CD14-positive monocyte (primary cell): Measurements from ENCODE around the gene PDLIM4. TPM values are rescaled to one million over a fixed set of nuclear protein-coding genes. Genes with fewer than 3 reads are reported as not detected.

Experiments used
- DNase-seq, 3 donors: peaks; one replicate each; pipeline ENCODE4 v3.0.0-alpha.2; 2011 to 2022
- H2AFZ ChIP-seq: 2 replicates; pipeline ENCODE4 v1.6.0; 2012; ENCODE audit warnings: mild to moderate bottlenecking, low read depth, low read length, inconsistent platforms; ENCODE audit not compliant: insufficient read depth, poor library complexity, severe bottlenecking
- H3K27ac ChIP-seq, 2 donors: 1 replicate in 1 of 2; 2 replicates in 1 of 2; pipeline ENCODE4 v1.5.1; 2012 to 2013; ENCODE audit warnings: low read length in 2 of 2, control low read depth in 1 of 2, inconsistent platforms in 1 of 2, low read depth in 1 of 2, mild to moderate bottlenecking in 1 of 2
- H3K27me3 ChIP-seq, 2 donors: one replicate each; pipeline versions ENCODE4 v1.6.0 to v1.6.1; 2011 to 2013; ENCODE audit warnings: low read length in 2 of 2; ENCODE audit not compliant: control insufficient read depth in 2 of 2, insufficient read depth in 2 of 2
- H3K36me3 ChIP-seq, 2 donors: replicated peaks in 1 of 2; 1 replicate in 1 of 2; 2 replicates in 1 of 2; pipeline versions ENCODE4 v1.5.1 to v1.6.1; 2012 to 2013; ENCODE audit warnings: low read length in 2 of 2, control low read depth in 1 of 2, inconsistent platforms in 1 of 2, mild to moderate bottlenecking in 1 of 2; ENCODE audit not compliant: insufficient read depth in 2 of 2, control insufficient read depth in 1 of 2
- H3K4me1 ChIP-seq, 2 donors: 1 replicate in 1 of 2; 2 replicates in 1 of 2; pipeline versions ENCODE4 v1.5.1 to v1.6.1; 2012 to 2013; ENCODE audit warnings: low read length in 2 of 2, control low read depth in 1 of 2, inconsistent platforms in 1 of 2, mild to moderate bottlenecking in 1 of 2, moderate library complexity in 1 of 2; ENCODE audit not compliant: insufficient read depth in 2 of 2, control insufficient read depth in 1 of 2
- H3K4me2 ChIP-seq: replicated peaks from 2 replicates; pipeline ENCODE3; 2012; ENCODE audit warnings: low read length, moderate library complexity, mild to moderate bottlenecking; ENCODE audit not compliant: poor library complexity, severe bottlenecking; ENCODE audit errors: extremely low read depth
- H3K4me3 ChIP-seq, 3 experiments: fragments of 200-600 bp in 1 of 3; sonication (generic) in 1 of 3; replicated peaks in 1 of 3; 1 replicate in 2 of 3; 2 replicates in 1 of 3; pipeline ENCODE4 v1.5.1; 2011 to 2013; ENCODE audit warnings: low read length in 3 of 3, mild to moderate bottlenecking in 3 of 3, control low read depth in 2 of 3, low read depth in 2 of 3, inconsistent platforms in 1 of 3, moderate library complexity in 1 of 3
- H3K79me2 ChIP-seq: 2 replicates; pipeline ENCODE4 v1.6.0; 2012; ENCODE audit warnings: mild to moderate bottlenecking, control low read depth, inconsistent platforms, low read length, moderate library complexity; ENCODE audit not compliant: insufficient read depth
- H3K9ac ChIP-seq: 2 replicates; pipeline ENCODE4 v1.6.0; 2017; ENCODE audit warnings: low read length, mild to moderate bottlenecking; ENCODE audit not compliant: insufficient read depth, poor library complexity, severe bottlenecking
- H3K9me3 ChIP-seq, 2 donors: replicated peaks in 1 of 2; 1 replicate in 1 of 2; 2 replicates in 1 of 2; pipeline versions ENCODE4 v1.5.1 to v1.6.1; 2012 to 2013; ENCODE audit warnings: low read length in 2 of 2, control low read depth in 1 of 2; ENCODE audit not compliant: control insufficient read depth in 1 of 2, insufficient read depth in 1 of 2
- H4K20me1 ChIP-seq: 2 replicates; pipeline ENCODE4 v1.6.0; 2012; ENCODE audit warnings: mild to moderate bottlenecking, low read length, control low read depth, moderate library complexity; ENCODE audit not compliant: insufficient read depth
- H3K27ac Mint-ChIP-seq, 7 donors: one replicate each; pipeline ENCODE4 v1.8.0; 2020; ENCODE audit warnings: mild to moderate bottlenecking in 7 of 7, mixed read lengths in 7 of 7, moderate library complexity in 6 of 7, inconsistent platforms in 2 of 7
- H3K27me3 Mint-ChIP-seq, 3 donors: one replicate each; pipeline ENCODE4 v1.8.0; 2021 to 2022; ENCODE audit warnings: low read depth in 3 of 3, mild to moderate bottlenecking in 3 of 3, mixed read lengths in 3 of 3, moderate library complexity in 3 of 3, inconsistent platforms in 1 of 3
- H3K36me3 Mint-ChIP-seq, 2 donors: one replicate each; pipeline ENCODE4 v1.8.0; 2020; ENCODE audit warnings: mixed read lengths in 2 of 2, inconsistent platforms in 1 of 2, mild to moderate bottlenecking in 1 of 2
- H3K4me1 Mint-ChIP-seq: one replicate; pipeline ENCODE4 v1.8.0; 2020; ENCODE audit warnings: mild to moderate bottlenecking, mixed read lengths
- H3K4me3 Mint-ChIP-seq, 2 donors: one replicate each; pipeline ENCODE4 v1.8.0; 2020; ENCODE audit warnings: mild to moderate bottlenecking in 2 of 2, mixed read lengths in 2 of 2, moderate library complexity in 1 of 2
- H3K9me3 Mint-ChIP-seq, 7 donors: one replicate each; pipeline ENCODE4 v1.8.0; 2020 to 2022; ENCODE audit warnings: mixed read lengths in 7 of 7, mild to moderate bottlenecking in 6 of 7, moderate library complexity in 6 of 7, inconsistent platforms in 2 of 7
- WGBS: methylation state at CpG from one replicate; pipeline ENCODE4 v1.1.5; 2013; ENCODE audit warnings: missing lambda C conversion rate; ENCODE audit not compliant: insufficient coverage; 5-methylcytosine and 5-hydroxymethylcytosine counted together
- intact Hi-C, 2 donors: fragments of 100-400 bp; cut with micrococcal nuclease; formaldehyde crosslinking; loops; one replicate each; pipeline versions ENCODE4 v1.15.0 to v1.15.1; 2023
- polyA plus RNA-seq, 3 donors: library from polyadenylated mRNA; depleted of rRNA in 1 of 3; unstranded in 2 of 3; stranded (reverse) in 1 of 3; fragments of 300-500 nt in 2 of 3; fragments of >200 nt in 1 of 3; fragmentation: Illumina TruSeq in 2 of 3; gene quantifications; 1 replicate in 2 of 3; 2 replicates in 1 of 3; pipeline ENCODE4 v1.2.3, GENCODE V29; 2012 to 2021
- TF ChIP-seq, protein P1 (sequence below): fragments of 200-600 bp; IDR thresholded peaks from one replicate; pipeline ENCODE4 v1.8.0; 2022; ENCODE audit warnings: antibody characterized with exemption, mild to moderate bottlenecking

PDLIM4 gene
- polyA plus RNA-seq, 3 donors: not detected

DNA sequence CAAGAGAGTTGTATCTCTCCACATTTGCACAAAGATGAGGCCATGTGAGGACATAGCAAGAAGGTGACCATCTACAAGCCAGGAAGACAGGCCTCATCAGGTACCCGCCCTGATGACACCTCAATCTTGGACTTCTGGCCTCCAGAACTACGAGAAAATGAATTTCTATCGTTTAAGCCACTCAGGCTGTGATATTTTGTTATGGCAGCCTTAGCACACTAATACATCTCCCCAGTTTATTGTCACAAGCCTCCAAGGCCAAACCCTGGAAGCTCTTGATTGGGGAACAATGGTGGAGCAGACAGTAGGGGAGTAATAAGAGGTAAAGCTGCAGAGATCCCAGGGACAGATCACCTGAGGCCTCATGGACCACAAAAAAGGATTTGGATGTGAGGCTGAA, 22.2 kb upstream of the PDLIM4 start:
- no peak for DNase-seq
- TF ChIP-seq, protein P1, sequence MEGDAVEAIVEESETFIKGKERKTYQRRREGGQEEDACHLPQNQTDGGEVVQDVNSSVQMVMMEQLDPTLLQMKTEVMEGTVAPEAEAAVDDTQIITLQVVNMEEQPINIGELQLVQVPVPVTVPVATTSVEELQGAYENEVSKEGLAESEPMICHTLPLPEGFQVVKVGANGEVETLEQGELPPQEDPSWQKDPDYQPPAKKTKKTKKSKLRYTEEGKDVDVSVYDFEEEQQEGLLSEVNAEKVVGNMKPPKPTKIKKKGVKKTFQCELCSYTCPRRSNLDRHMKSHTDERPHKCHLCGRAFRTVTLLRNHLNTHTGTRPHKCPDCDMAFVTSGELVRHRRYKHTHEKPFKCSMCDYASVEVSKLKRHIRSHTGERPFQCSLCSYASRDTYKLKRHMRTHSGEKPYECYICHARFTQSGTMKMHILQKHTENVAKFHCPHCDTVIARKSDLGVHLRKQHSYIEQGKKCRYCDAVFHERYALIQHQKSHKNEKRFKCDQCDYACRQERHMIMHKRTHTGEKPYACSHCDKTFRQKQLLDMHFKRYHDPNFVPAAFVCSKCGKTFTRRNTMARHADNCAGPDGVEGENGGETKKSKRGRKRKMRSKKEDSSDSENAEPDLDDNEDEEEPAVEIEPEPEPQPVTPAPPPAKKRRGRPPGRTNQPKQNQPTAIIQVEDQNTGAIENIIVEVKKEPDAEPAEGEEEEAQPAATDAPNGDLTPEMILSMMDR: no peak
- H3K36me3 ChIP-seq: no peaks in the 10 kb centered on the region
- H3K27me3 Mint-ChIP-seq: peaks cover 7% of the 10 kb centered on the region in 3 donors
- intact Hi-C loops: no loop called here
- no peak overlapping the region for H3K27ac Mint-ChIP-seq
- no peak overlapping the region for H3K4me3 Mint-ChIP-seq
- no peaks in the 10 kb centered on the region for H3K36me3 Mint-ChIP-seq
- no peak overlapping the region for H2AFZ ChIP-seq
- no peak overlapping the region for H3K9ac ChIP-seq
- H3K4me1 ChIP-seq: no peaks in the 10 kb centered on the region
- no peak overlapping the region for H3K4me3 ChIP-seq
- H3K4me1 Mint-ChIP-seq: no peaks in the 10 kb centered on the region
- no peaks in the 10 kb centered on the region for H4K20me1 ChIP-seq
- no peaks in the 10 kb centered on the region for H3K79me2 ChIP-seq
- no peak overlapping the region for H3K4me2 ChIP-seq
- H3K9me3 ChIP-seq: no peaks in the 10 kb centered on the region
- WGBS: 100% methylated on average over 1 of the region's 3 CpGs
- no peaks in the 10 kb centered on the region for H3K27me3 ChIP-seq
- no peak overlapping the region for H3K27ac ChIP-seq
- H3K9me3 Mint-ChIP-seq: no peaks in the 10 kb centered on the region

DNA sequence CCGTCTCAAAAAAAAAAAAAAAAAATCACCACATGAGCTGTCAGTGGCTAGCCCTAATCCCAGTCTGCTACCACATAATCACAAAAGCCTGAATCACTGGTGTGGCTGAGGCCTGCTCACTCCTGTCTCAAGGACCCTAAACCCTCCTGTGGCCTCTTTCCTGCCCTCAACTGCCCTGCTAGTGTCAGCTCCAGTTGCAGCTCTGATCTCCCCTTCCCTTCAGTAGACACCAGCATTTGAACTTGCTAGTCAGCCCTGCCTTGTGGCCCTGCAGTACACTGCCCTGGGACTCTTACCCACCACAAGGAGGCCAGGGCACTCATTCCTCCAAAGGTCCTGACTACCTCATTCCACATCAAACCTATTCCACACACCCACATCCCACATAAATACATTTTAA, 20.4 kb upstream of the PDLIM4 start:
- no peak overlapping the region for H3K27ac Mint-ChIP-seq
- DNase-seq: no peak
- Histone ChIP-seq H3K4me1 (no peaks in the 10 kb centered on the region), H3K79me2 (no peaks in the 10 kb centered on the region), H3K9ac (no peak overlapping the region), H3K36me3 (no peaks in the 10 kb centered on the region), H3K9me3 (no peaks in the 10 kb centered on the region), H2AFZ (no peak overlapping the region), H3K27me3 (no peaks in the 10 kb centered on the region), H3K4me2 (no peak overlapping the region), H3K27ac (no peak overlapping the region), H3K4me3 (no peak overlapping the region), H4K20me1 (no peaks in the 10 kb centered on the region)
- H3K9me3 Mint-ChIP-seq: peaks cover 0 to 2% (median 0%) of the 10 kb centered on the region in 7 donors
- intact Hi-C loops: no loop called here
- peaks cover 3 to 6% (median 4%) of the 10 kb centered on the region in 3 donors for H3K27me3 Mint-ChIP-seq
- H3K36me3 Mint-ChIP-seq: no peaks in the 10 kb centered on the region
- no peak overlapping the region for H3K4me3 Mint-ChIP-seq
- WGBS: 78% methylated on average over 1 of the region's 1 CpG
- H3K4me1 Mint-ChIP-seq: no peaks in the 10 kb centered on the region
- TF ChIP-seq, protein P1: no peak
